Right ventricle myocardium superior (tissue), 1 donor: ENCODE data around the gene IPO13. TPM values are rescaled to one million over a fixed set of nuclear protein-coding genes. Genes with fewer than 3 reads are reported as not detected.

Source experiments
- ATAC-seq: fragments of 200-7000 bp; cut with Tn5 transposase; one replicate; pipeline ENCODE4 v1.9.1; 2020; ENCODE audit warnings: mild to moderate bottlenecking; ENCODE audit not compliant: poor library complexity
- DNase-seq: peaks from one replicate; pipeline ENCODE4 v3.0.0-alpha.2; 2020
- intact Hi-C: fragments of 100-400 bp; cut with DNase I; formaldehyde crosslinking; loops from one replicate; pipeline ENCODE4 v1.11.2; 2022
- total RNA-seq: library from RNA; stranded (reverse); fragmentation: NEBNext Ultra II Directional; extraction: Animal tissue kit (Norgen Biotek cat#: 25700); gene quantifications from one replicate; pipeline ENCODE4 v1.2.1, GENCODE V29; 2021
- donor health status: DM: no; HTN: yes; CAD: no; lungs with severe emphysema.

The IPO13 gene
- total RNA-seq, 1 donor from 2014 or later, result 58.8 TPM

DNA sequence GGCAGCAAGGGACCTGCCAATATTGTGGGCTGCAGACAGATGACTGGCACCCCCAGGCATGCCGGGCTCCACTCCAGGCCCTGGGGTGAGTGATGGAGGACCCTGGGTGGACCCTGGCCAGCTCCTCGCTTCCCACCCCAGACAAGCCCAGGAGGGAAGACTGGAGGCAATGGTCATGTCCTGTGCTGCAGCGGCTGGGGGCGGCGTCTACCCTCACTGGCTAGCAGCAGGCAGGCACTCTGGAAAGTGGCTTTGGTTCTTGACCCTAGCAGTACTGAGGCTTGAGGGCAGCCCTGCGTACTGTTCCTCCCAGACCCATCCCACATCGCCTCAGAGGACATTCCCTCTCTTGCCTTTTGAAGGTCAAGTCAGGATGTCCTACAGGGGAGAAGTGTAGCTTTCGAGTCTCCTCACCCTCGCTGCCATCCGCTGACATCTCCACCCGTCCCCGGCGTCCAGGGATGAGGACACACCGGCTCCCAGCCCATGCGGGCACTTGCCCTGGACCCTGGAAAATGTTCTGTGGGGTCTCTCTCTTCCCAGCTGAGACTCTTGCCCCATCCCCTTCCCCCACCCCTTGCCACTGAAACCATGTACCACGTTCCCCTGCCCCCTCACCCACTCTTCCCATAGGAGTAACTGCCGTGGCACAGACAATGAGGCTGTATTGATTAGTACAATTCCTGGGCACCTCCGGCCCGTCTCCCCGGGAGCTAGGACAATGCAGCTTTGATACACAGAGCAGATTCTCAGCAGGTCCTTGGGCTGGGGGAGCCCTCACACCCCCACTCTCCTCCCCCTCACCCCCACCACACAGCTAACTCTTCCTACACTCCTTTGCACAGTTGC, 69.5 kb downstream of the IPO13 start:
- intact Hi-C loops, result no loop called here
- ATAC-seq (no peak), DNase-seq (no peak)

DNA sequence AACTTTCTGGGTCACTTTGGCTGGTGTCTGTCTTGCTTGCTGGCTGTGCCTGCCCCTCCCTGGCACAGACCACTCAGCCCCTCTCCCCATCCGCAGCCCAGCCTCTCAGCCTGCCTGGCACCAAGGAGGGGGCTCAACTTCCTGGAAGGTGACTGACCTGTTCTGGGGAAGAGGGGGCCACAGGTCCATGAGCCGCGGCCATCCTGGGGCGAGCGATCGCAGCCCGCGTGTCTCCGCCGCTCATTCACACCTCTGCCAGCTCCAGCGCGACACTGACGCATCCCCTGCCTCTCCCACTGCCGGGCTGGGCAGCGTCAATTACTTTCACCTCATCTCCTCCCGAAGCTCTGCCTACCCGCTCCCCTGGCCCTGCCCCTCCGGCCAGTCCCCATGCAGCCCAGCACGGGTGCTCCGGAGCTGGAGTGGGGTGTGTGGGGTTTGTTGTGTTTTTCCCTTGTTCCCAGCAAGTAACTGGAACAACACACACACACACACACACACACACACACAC, 70.2 kb downstream of the IPO13 start:
- no peak for ATAC-seq
- intact Hi-C loops, result no loop called here
- DNase-seq, result no peak

Other genes with a start within 250 kb of the IPO13 start
- 24.2 TPM for gene ST3GAL3, start 239.4 kb upstream of the IPO13 start, total RNA-seq
- gene ARTN, start 13.1 kb upstream of the IPO13 start, total RNA-seq, result not detected
- gene DPH2, start 23.1 kb downstream of the IPO13 start, total RNA-seq, result 16.2 TPM
- 80.9 TPM for gene ATP6V0B, start 28.0 kb downstream of the IPO13 start, total RNA-seq
- 34.3 TPM for gene B4GALT2, start 32.3 kb downstream of the IPO13 start, total RNA-seq
- gene CCDC24, start 44.6 kb downstream of the IPO13 start, total RNA-seq, result 0.86 TPM
- 0.78 TPM for gene SLC6A9, start 84.5 kb downstream of the IPO13 start, total RNA-seq
- gene KLF17, start 171.9 kb downstream of the IPO13 start, total RNA-seq, result not detected
- not detected for gene KLF18, start 194.7 kb downstream of the IPO13 start, total RNA-seq